Activated naive CD4-positive, alpha-beta T cell treated with anti-CD3 and anti-CD28 coated beads, Interleukin-2, amount 50 U/mL, for 72 hours (primary cell): ENCODE data around the gene PLPP4. TPM values are rescaled to one million over a fixed set of nuclear protein-coding genes. Genes with fewer than 3 reads are reported as not detected.

ENCODE experiments used
- ATAC-seq, 2 donors: fragments of 150-1000 bp; cut with Tn5 transposase; 2 replicates each; pipeline ENCODE4 v1.10.0; 2021; ENCODE audit warnings: mild to moderate bottlenecking in 2 of 2, moderate library complexity in 2 of 2
- DNase-seq, 2 donors: peaks; one replicate each; pipeline ENCODE4 v3.0.0; 2021 to 2022; ENCODE audit warnings: low spot score in 2 of 2
- H3K27ac Mint-ChIP-seq, 2 donors: one replicate each; pipeline ENCODE4 v1.8.0; 2022; ENCODE audit warnings: mild to moderate bottlenecking in 2 of 2, mixed read lengths in 2 of 2
- H3K36me3 Mint-ChIP-seq, 2 donors: one replicate each; pipeline ENCODE4 v1.8.0; 2022; ENCODE audit warnings: mixed read lengths in 2 of 2
- H3K9me3 Mint-ChIP-seq, 2 donors: one replicate each; pipeline ENCODE4 v1.8.0; 2022; ENCODE audit warnings: mixed read lengths in 2 of 2
- total RNA-seq, 2 donors: library from RNA; stranded (reverse); gene quantifications; one replicate each; pipeline ENCODE4 v1.2.3, GENCODE V29; 2022

The PLPP4 gene
- total RNA-seq, 2 donors from 2014 or later = not detected

- DNase-seq = no peak
- H3K9me3 Mint-ChIP-seq = peaks cover 8 to 9% of the 10 kb centered on the region in 2 donors
- ATAC-seq = no peak
- no peak overlapping the region for H3K27ac Mint-ChIP-seq
- H3K36me3 Mint-ChIP-seq = no peaks in the 10 kb centered on the region
These were observed 173.2 kb downstream of the PLPP4 start for GRCh38 chr10:120630266-120630665.

- DNase-seq (no peak), ATAC-seq (no peak)
- Mint-ChIP-seq H3K27ac (no peak overlapping the region), H3K9me3 (peaks cover 12 to 18% of the 10 kb centered on the region in 2 donors), H3K36me3 (peaks cover 0 to 5% of the 10 kb centered on the region in 2 donors)
These were observed 175.0 kb downstream of the PLPP4 start for GRCh38 chr10:120632047-120632446.

- no peak overlapping the region for H3K27ac Mint-ChIP-seq
- peaks cover 12 to 18% of the 10 kb centered on the region in 2 donors for H3K9me3 Mint-ChIP-seq
- ATAC-seq = no peak
- no peak for DNase-seq
- peaks cover 0 to 5% of the 10 kb centered on the region in 2 donors for H3K36me3 Mint-ChIP-seq
These were observed 175.9 kb downstream of the PLPP4 start for GRCh38 chr10:120632942-120633341.

GRCh38 chr10:120634659-120635058, 177.6 kb downstream of the PLPP4 start:
- Mint-ChIP-seq H3K9me3 (peaks cover 4 to 9% of the 10 kb centered on the region in 2 donors), H3K36me3 (peaks cover 0 to 5% of the 10 kb centered on the region in 2 donors), H3K27ac (no peak overlapping the region)
- DNase-seq = no peak
- ATAC-seq = no peak
